Neural cell (in vitro differentiated cells): Measurements from ENCODE around the gene EYA3. TPM values are rescaled to one million over a fixed set of nuclear protein-coding genes. Genes with fewer than 3 reads are reported as not detected.

Experiments
- H2AFZ ChIP-seq: fragments of 200-600, 300-800 bp; sonication (generic), shearing (Covaris generic); 2 replicates; pipeline ENCODE4 v1.6.0; 2014; ENCODE audit warnings: low read depth, mild to moderate bottlenecking, antibody characterized with exemption, low read length, moderate library complexity
- H3F3A ChIP-seq: fragments of 200-600 bp; shearing (Covaris generic); 2 replicates; pipeline ENCODE4 v1.6.1; 2016; ENCODE audit warnings: mild to moderate bottlenecking, moderate library complexity, mixed read lengths, antibody characterized with exemption, low read length; ENCODE audit not compliant: insufficient read depth, poor library complexity, severe bottlenecking
- H3K27ac ChIP-seq: fragments of 200-600, 300-800 bp; sonication (generic), shearing (Covaris generic); 2 replicates; pipeline ENCODE4 v1.5.1; 2014; ENCODE audit warnings: mild to moderate bottlenecking, low read length, moderate library complexity
- H3K27me3 ChIP-seq: fragments of 300-800, 200-600 bp; sonication (generic), shearing (Covaris generic); 2 replicates; pipeline ENCODE4 v1.6.0; 2014; ENCODE audit warnings: mild to moderate bottlenecking, low read depth, low read length, moderate library complexity; ENCODE audit not compliant: insufficient read depth
- H3K36me3 ChIP-seq: fragments of 300-800, 200-600 bp; sonication (generic), shearing (Covaris generic); 2 replicates; pipeline ENCODE4 v1.5.1; 2014; ENCODE audit warnings: mild to moderate bottlenecking, antibody characterized with exemption, low read length, moderate library complexity; ENCODE audit not compliant: insufficient read depth
- H3K4me2 ChIP-seq: fragments of 300-800, 200-600 bp; sonication (generic), shearing (Covaris generic); 2 replicates; pipeline ENCODE4 v1.6.0; 2014; ENCODE audit warnings: mild to moderate bottlenecking, low read length
- H3K4me3 ChIP-seq: fragments of 300-800, 200-600 bp; sonication (generic), shearing (Covaris generic); 2 replicates; pipeline ENCODE4 v1.5.1; 2014; ENCODE audit warnings: mild to moderate bottlenecking, low read length, moderate library complexity
- H3K79me2 ChIP-seq: fragments of 200-600 bp; shearing (Covaris generic); replicated peaks from 2 replicates; pipeline ENCODE4 v1.6.0; 2014; ENCODE audit warnings: mild to moderate bottlenecking, low read length, moderate library complexity; ENCODE audit not compliant: insufficient read depth
- H3K9ac ChIP-seq: fragments of 300-800, 200-600 bp; sonication (generic), shearing (Covaris generic); 2 replicates; pipeline ENCODE4 v1.6.1; 2016; ENCODE audit warnings: mild to moderate bottlenecking, low read length, mixed read lengths
- H3K9me2 ChIP-seq: fragments of 200-600 bp; shearing (Covaris generic); 2 replicates; pipeline ENCODE4 v1.6.1; 2016; ENCODE audit warnings: mild to moderate bottlenecking, low read length, mixed read lengths; ENCODE audit not compliant: insufficient read depth
- H3K9me3 ChIP-seq: fragments of 200-600, 300-800 bp; sonication (generic), shearing (Covaris generic); 2 replicates; pipeline ENCODE4 v1.6.1; 2016; ENCODE audit warnings: mild to moderate bottlenecking, mixed run types, low read length, moderate library complexity, mixed read lengths
- H4K20me1 ChIP-seq: fragments of 200-600 bp; shearing (Covaris generic); 2 replicates; pipeline ENCODE4 v1.6.1; 2016; ENCODE audit warnings: mild to moderate bottlenecking, mixed run types; ENCODE audit not compliant: insufficient read depth
- CTCF ChIP-seq: fragments of 450-650 bp; IDR thresholded peaks from 2 replicates; pipeline ENCODE4 v1.5.1; 2014; ENCODE audit warnings: antibody characterized with exemption, mild to moderate bottlenecking, moderate library complexity; ENCODE audit not compliant: poor library complexity, severe bottlenecking
- EP300 ChIP-seq: fragments of 450-650 bp; conservative IDR thresholded peaks from 2 replicates; pipeline ENCODE4 v1.6.1; 2014; ENCODE audit warnings: antibody characterized with exemption, mild to moderate bottlenecking, moderate library complexity; ENCODE audit not compliant: poor library complexity, severe bottlenecking
- EZH2 ChIP-seq: fragments of 200-600, 300-800 bp; shearing (Covaris generic), sonication (generic); IDR thresholded peaks from 2 replicates; pipeline ENCODE4 v1.6.1; 2014; ENCODE audit warnings: antibody characterized with exemption, low read length, borderline replicate concordance, mild to moderate bottlenecking; ENCODE audit not compliant: insufficient read depth, poor library complexity, severe bottlenecking
- MXI1 ChIP-seq: fragments of 450-650 bp; conservative IDR thresholded peaks from 2 replicates; pipeline ENCODE4 v1.6.1; 2014; ENCODE audit warnings: antibody characterized with exemption, mild to moderate bottlenecking; ENCODE audit not compliant: poor library complexity, severe bottlenecking
- POLR2AphosphoS5 ChIP-seq: IDR thresholded peaks from 2 replicates; pipeline ENCODE4 v1.6.1; 2012
- RAD21 ChIP-seq: fragments of 450-650 bp; conservative IDR thresholded peaks from 2 replicates; pipeline ENCODE4 v1.6.1; 2014; ENCODE audit warnings: antibody characterized with exemption, mild to moderate bottlenecking, moderate library complexity
- REST ChIP-seq: IDR thresholded peaks from 2 replicates; pipeline ENCODE4 v1.6.1; 2012; ENCODE audit warnings: borderline replicate concordance
- SMC3 ChIP-seq: fragments of 450-650 bp; conservative IDR thresholded peaks from 2 replicates; pipeline ENCODE4 v1.6.1; 2014; ENCODE audit warnings: antibody characterized with exemption, mild to moderate bottlenecking, moderate library complexity; ENCODE audit not compliant: poor library complexity
- TAF1 ChIP-seq: IDR thresholded peaks from 2 replicates; pipeline ENCODE4 v1.6.1; 2012; ENCODE audit warnings: low read depth
- polyA plus RNA-seq: library from polyadenylated mRNA; depleted of rRNA; stranded (reverse); fragments of >200 nt; gene quantifications from 2 replicates; pipeline ENCODE4 v1.2.3, GENCODE V29; 2014

EYA3 gene
- polyA plus RNA-seq, 1 donor from 2014 or later: 11.2 TPM

- H3K9me2 ChIP-seq: no peaks in the 10 kb centered on the region
- H3K4me2 ChIP-seq: no peak overlapping the region
Measured at GRCh38 chr1:27971674-27972073, 116.7 kb downstream of the EYA3 start.

GRCh38 chr1:27970401-27970800 lies 118.0 kb downstream of the EYA3 start:
- Histone ChIP-seq H3K27ac (no peak overlapping the region), H3K9ac (no peak overlapping the region), H3K4me2 (no peak overlapping the region)

More at GRCh38 chr1:27971674-27972073, 116.7 kb downstream of the EYA3 start:
- H3F3A ChIP-seq: no peaks in the 10 kb centered on the region
- no peaks in the 10 kb centered on the region for H3K36me3 ChIP-seq
- no peaks in the 10 kb centered on the region for H3K79me2 ChIP-seq
- H3K9me3 ChIP-seq: no peaks in the 10 kb centered on the region
- H3K4me3 ChIP-seq: no peak overlapping the region
- no peaks in the 10 kb centered on the region for H3K27me3 ChIP-seq
- no peak overlapping the region for H2AFZ ChIP-seq
- no peaks in the 10 kb centered on the region for H4K20me1 ChIP-seq
- no peak overlapping the region for H3K27ac ChIP-seq
- TF ChIP-seq REST (no peak), CTCF (no peak), RAD21 (no peak), SMC3 (no peak), POLR2AphosphoS5 (no peak), EP300 (no peak), TAF1 (no peak), MXI1 (no peak)
- no peak overlapping the region for H3K9ac ChIP-seq

More at GRCh38 chr1:27970401-27970800, 118.0 kb downstream of the EYA3 start:
- TF ChIP-seq EZH2: no peak
- TF ChIP-seq POLR2AphosphoS5: no peak
- no peak for TF ChIP-seq MXI1
- TF ChIP-seq TAF1: no peak
- no peak for TF ChIP-seq RAD21
- TF ChIP-seq REST: no peak
- no peak for TF ChIP-seq SMC3
- Histone ChIP-seq H3K27me3 (no peaks in the 10 kb centered on the region), H4K20me1 (no peaks in the 10 kb centered on the region), H3K36me3 (no peaks in the 10 kb centered on the region), H3K9me2 (no peaks in the 10 kb centered on the region), H2AFZ (no peak overlapping the region), H3K79me2 (no peaks in the 10 kb centered on the region), H3F3A (no peaks in the 10 kb centered on the region), H3K4me3 (no peak overlapping the region), H3K9me3 (no peaks in the 10 kb centered on the region)
